Measurements from ENCODE around the gene ACBD6. TPM values are rescaled to one million over a fixed set of nuclear protein-coding genes. Genes with fewer than 3 reads are reported as not detected.

The ACBD6 gene
- total RNA-seq, 1 donor from 2014 or later: 57.5 TPM

GRCh38 chr1:180259431-180260338, 242.7 kb downstream of the ACBD6 start:
- no peak for DNase-seq (ENCODE audit: extremely low spot score, unreplicated experiment)
- TF ChIP-seq, protein P1, sequence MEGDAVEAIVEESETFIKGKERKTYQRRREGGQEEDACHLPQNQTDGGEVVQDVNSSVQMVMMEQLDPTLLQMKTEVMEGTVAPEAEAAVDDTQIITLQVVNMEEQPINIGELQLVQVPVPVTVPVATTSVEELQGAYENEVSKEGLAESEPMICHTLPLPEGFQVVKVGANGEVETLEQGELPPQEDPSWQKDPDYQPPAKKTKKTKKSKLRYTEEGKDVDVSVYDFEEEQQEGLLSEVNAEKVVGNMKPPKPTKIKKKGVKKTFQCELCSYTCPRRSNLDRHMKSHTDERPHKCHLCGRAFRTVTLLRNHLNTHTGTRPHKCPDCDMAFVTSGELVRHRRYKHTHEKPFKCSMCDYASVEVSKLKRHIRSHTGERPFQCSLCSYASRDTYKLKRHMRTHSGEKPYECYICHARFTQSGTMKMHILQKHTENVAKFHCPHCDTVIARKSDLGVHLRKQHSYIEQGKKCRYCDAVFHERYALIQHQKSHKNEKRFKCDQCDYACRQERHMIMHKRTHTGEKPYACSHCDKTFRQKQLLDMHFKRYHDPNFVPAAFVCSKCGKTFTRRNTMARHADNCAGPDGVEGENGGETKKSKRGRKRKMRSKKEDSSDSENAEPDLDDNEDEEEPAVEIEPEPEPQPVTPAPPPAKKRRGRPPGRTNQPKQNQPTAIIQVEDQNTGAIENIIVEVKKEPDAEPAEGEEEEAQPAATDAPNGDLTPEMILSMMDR (IDR thresholded peaks at IDR 0.05): no peak
- peaks cover 11% of the 10 kb centered on the region for H3K4me1 Mint-ChIP-seq (ENCODE audit: unreplicated experiment)
- H3K27me3 Mint-ChIP-seq (ENCODE audit: unreplicated experiment): peaks cover 2% of the 10 kb centered on the region
- H3K9me3 Mint-ChIP-seq (ENCODE audit: unreplicated experiment): no peaks in the 10 kb centered on the region
- no peak overlapping the region for H3K4me3 Mint-ChIP-seq (ENCODE audit: unreplicated experiment)
- no peaks in the 10 kb centered on the region for H3K36me3 Mint-ChIP-seq (ENCODE audit: unreplicated experiment)
- no peak overlapping the region for H3K27ac Mint-ChIP-seq (ENCODE audit: unreplicated experiment)

DNA sequence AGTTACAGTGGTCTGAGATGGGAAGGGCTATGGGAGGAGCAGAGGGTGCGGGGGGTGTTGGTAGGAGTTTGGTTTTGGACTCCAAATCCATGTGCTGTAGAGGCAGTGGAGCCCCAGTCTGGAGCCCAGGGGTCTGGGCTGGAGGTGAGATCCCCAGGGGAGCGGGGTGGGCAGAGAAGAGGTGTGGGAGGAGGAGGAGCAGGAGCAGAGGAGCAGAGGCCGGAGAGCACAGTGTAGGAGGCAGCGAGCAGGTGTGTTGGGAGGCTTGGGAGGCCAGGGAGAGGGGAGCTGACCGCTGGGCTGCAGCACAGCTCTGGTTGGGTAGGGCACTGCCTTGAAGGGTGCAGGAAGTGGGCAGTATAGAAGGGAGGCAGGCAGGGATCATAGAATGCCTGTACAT, 243.4 kb downstream of the ACBD6 start:
- Mint-ChIP-seq H3K27me3 (ENCODE audit: unreplicated experiment) (peaks cover 2% of the 10 kb centered on the region), H3K4me3 (ENCODE audit: unreplicated experiment) (no peak overlapping the region), H3K4me1 (ENCODE audit: unreplicated experiment) (peaks cover 11% of the 10 kb centered on the region), H3K27ac (ENCODE audit: unreplicated experiment) (no peak overlapping the region), H3K9me3 (ENCODE audit: unreplicated experiment) (no peaks in the 10 kb centered on the region), H3K36me3 (ENCODE audit: unreplicated experiment) (no peaks in the 10 kb centered on the region)
- TF ChIP-seq, protein P1 (IDR thresholded peaks at IDR 0.05): no peak
- no peak for DNase-seq (ENCODE audit: extremely low spot score, unreplicated experiment)

- DNase-seq (ENCODE audit: extremely low spot score, unreplicated experiment): no peak
Measured at GRCh38 chr1:180258290-180258689, 244.1 kb downstream of the ACBD6 start.

DNA sequence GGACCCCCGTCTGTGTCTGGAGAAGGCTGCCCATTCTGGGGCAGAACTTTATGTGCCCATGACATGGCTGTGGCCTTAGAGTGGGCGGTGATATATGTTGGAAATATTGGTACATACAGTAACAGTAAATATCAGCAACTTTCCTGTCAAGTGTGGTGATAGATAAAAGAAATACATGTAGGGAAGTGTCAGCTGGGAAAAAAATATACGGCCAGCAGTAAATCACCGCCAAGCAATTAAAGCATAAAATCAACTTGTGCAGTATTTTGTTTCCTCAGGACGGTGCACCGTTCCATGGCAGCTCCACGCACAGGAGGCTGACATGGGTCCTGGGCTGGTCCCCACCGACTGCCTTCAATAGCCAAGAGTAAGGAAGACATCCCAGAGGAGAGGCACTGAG, 244.9 kb downstream of the ACBD6 start:
- no peak for DNase-seq (ENCODE audit: extremely low spot score, unreplicated experiment)
- peaks cover 3% of the 10 kb centered on the region for H3K4me1 Mint-ChIP-seq (ENCODE audit: unreplicated experiment)
- TF ChIP-seq, protein P1 (IDR thresholded peaks at IDR 0.05): no peak
- H3K36me3 Mint-ChIP-seq (ENCODE audit: unreplicated experiment): no peaks in the 10 kb centered on the region
- no peaks in the 10 kb centered on the region for H3K9me3 Mint-ChIP-seq (ENCODE audit: unreplicated experiment)
- H3K4me3 Mint-ChIP-seq (ENCODE audit: unreplicated experiment): no peak overlapping the region
- peaks cover 2% of the 10 kb centered on the region for H3K27me3 Mint-ChIP-seq (ENCODE audit: unreplicated experiment)
- no peak overlapping the region for H3K27ac Mint-ChIP-seq (ENCODE audit: unreplicated experiment)

More at GRCh38 chr1:180258290-180258689, 244.1 kb downstream of the ACBD6 start:
- H3K4me1 Mint-ChIP-seq (ENCODE audit: unreplicated experiment): peaks cover 11% of the 10 kb centered on the region
- no peaks in the 10 kb centered on the region for H3K36me3 Mint-ChIP-seq (ENCODE audit: unreplicated experiment)
- H3K4me3 Mint-ChIP-seq (ENCODE audit: unreplicated experiment): no peak overlapping the region
- TF ChIP-seq, protein P1 (IDR thresholded peaks at IDR 0.05): no peak
- peaks cover 2% of the 10 kb centered on the region for H3K27me3 Mint-ChIP-seq (ENCODE audit: unreplicated experiment)
- no peaks in the 10 kb centered on the region for H3K9me3 Mint-ChIP-seq (ENCODE audit: unreplicated experiment)
- H3K27ac Mint-ChIP-seq (ENCODE audit: unreplicated experiment): no peak overlapping the region

DNA sequence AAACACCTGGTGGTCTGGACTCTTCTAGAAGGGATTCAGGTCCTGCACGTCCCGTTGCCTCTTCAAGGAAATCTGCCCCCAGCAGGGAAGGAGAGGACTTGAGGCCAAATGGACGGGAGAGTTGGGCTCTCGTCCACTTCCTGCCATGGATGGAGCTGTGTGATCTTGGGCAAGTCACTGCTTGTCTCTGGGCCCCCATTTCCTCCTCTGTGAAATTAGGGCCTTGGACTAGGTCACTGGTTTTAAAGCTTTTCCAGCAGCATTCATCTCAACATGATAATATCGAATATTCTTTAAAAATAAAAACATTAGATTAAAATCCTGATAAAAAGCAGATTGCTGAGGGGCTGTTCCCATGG, 245.4 kb downstream of the ACBD6 start:
- Mint-ChIP-seq H3K4me3 (ENCODE audit: unreplicated experiment) (no peak overlapping the region), H3K9me3 (ENCODE audit: unreplicated experiment) (no peaks in the 10 kb centered on the region), H3K27ac (ENCODE audit: unreplicated experiment) (no peak overlapping the region), H3K4me1 (ENCODE audit: unreplicated experiment) (no peaks in the 10 kb centered on the region), H3K27me3 (ENCODE audit: unreplicated experiment) (peaks cover 2% of the 10 kb centered on the region), H3K36me3 (ENCODE audit: unreplicated experiment) (no peaks in the 10 kb centered on the region)
- DNase-seq (ENCODE audit: extremely low spot score, unreplicated experiment): no peak
- TF ChIP-seq, protein P1 (IDR thresholded peaks at IDR 0.05): no peak

All from osteocyte (in vitro differentiated cells).